Activated naive CD8-positive, alpha-beta T cell treated with anti-CD3 and anti-CD28 coated beads, Interleukin-2, amount 10 ng/mL, durations not matched to agents 7 days and 5 days (primary cell): ENCODE results near the gene EIF3L. TPM values are rescaled to one million over a fixed set of nuclear protein-coding genes. Genes with fewer than 3 reads are reported as not detected.

ENCODE experiments used
- ATAC-seq: fragments of 150-1000 bp; cut with Tn5 transposase; one replicate; pipeline ENCODE4 v1.10.0; 2021; ENCODE audit warnings: low read depth, moderate library complexity
- POLR2A ChIA-PET: fragments of 350-600 bp; sonication (Branson Sonifier 250); formaldehyde crosslinking; loops from one replicate; lab custom pipeline; 2021; ENCODE audit warnings: antibody characterized with exemption; lab: Charles Lee
- DNase-seq: peaks from one replicate; pipeline ENCODE4 v3.0.0; 2021
- H3K27ac Mint-ChIP-seq: one replicate; pipeline ENCODE4 v1.8.0; 2022; ENCODE audit warnings: mild to moderate bottlenecking, mixed read lengths
- H3K27me3 Mint-ChIP-seq: one replicate; pipeline ENCODE4 v1.8.0; 2022; ENCODE audit warnings: mild to moderate bottlenecking, moderate library complexity, mixed read lengths
- H3K36me3 Mint-ChIP-seq: one replicate; pipeline ENCODE4 v1.8.0; 2021; ENCODE audit warnings: mild to moderate bottlenecking, mixed read lengths
- H3K4me1 Mint-ChIP-seq: one replicate; pipeline ENCODE4 v1.8.0; 2021; ENCODE audit warnings: mixed read lengths
- H3K4me3 Mint-ChIP-seq: one replicate; pipeline ENCODE4 v1.8.0; 2022; ENCODE audit warnings: mild to moderate bottlenecking, moderate library complexity, mixed read lengths
- H3K9me3 Mint-ChIP-seq: one replicate; pipeline ENCODE4 v1.8.0; 2021; ENCODE audit warnings: mixed read lengths
- total RNA-seq, 2 experiments: library from RNA; stranded (reverse); gene quantifications; one replicate each; pipeline ENCODE4 v1.2.3, GENCODE V29; 2021

Gene EIF3L
- total RNA-seq, 2 experiments from 2014 or later, result 328 to 368 TPM

GRCh38 chr22:37887584-37888378, 38.6 kb downstream of the EIF3L start:
- H3K27me3 Mint-ChIP-seq, result no peaks in the 10 kb centered on the region
- peaks cover 26% of the 10 kb centered on the region for H3K36me3 Mint-ChIP-seq
- peaks cover 13% of the 10 kb centered on the region for H3K4me1 Mint-ChIP-seq
- H3K27ac Mint-ChIP-seq, result peak overlapping the region; percentile 24
- H3K4me3 Mint-ChIP-seq, result no peak overlapping the region
- no peak for ATAC-seq
- no peaks in the 10 kb centered on the region for H3K9me3 Mint-ChIP-seq
- POLR2A ChIA-PET, result interaction anchor here (2.3 kb wide), 1 partner anchor 8 kb away, joined by 9 read pairs; no protein-coding TSS in a partner anchor
- no peak for DNase-seq

GRCh38 chr22:37891926-37892325, 42.7 kb downstream of the EIF3L start:
- ATAC-seq (no peak), DNase-seq (no peak)
- H3K4me1 Mint-ChIP-seq, result peaks cover 22% of the 10 kb centered on the region
- H3K27me3 Mint-ChIP-seq, result no peaks in the 10 kb centered on the region
- POLR2A ChIA-PET, result no interaction called here
- H3K27ac Mint-ChIP-seq, result peak overlapping the region; percentile 14
- no peak overlapping the region for H3K4me3 Mint-ChIP-seq
- H3K9me3 Mint-ChIP-seq, result no peaks in the 10 kb centered on the region
- H3K36me3 Mint-ChIP-seq, result peaks cover 20% of the 10 kb centered on the region

GRCh38 chr22:37892566-37893335, 43.5 kb downstream of the EIF3L start:
- no peak for ATAC-seq

GRCh38 chr22:37893583-37893983, 44.4 kb downstream of the EIF3L start:
- POLR2A ChIA-PET, result no interaction called here
- ATAC-seq (no peak), DNase-seq (no peak)
- Mint-ChIP-seq H3K27ac (peak overlapping the region; percentile 15), H3K36me3 (peaks cover 11% of the 10 kb centered on the region), H3K27me3 (no peaks in the 10 kb centered on the region), H3K4me3 (no peak overlapping the region), H3K9me3 (no peaks in the 10 kb centered on the region), H3K4me1 (peaks cover 22% of the 10 kb centered on the region)

More at GRCh38 chr22:37892566-37893335, 43.5 kb downstream of the EIF3L start:
- Mint-ChIP-seq H3K9me3 (no peaks in the 10 kb centered on the region), H3K4me3 (no peak overlapping the region), H3K4me1 (peaks cover 26% of the 10 kb centered on the region), H3K27ac (peak overlapping the region; percentile 25), H3K36me3 (peaks cover 18% of the 10 kb centered on the region), H3K27me3 (no peaks in the 10 kb centered on the region)
- POLR2A ChIA-PET, result no interaction called here
- DNase-seq, result no peak

- peaks cover 5% of the 10 kb centered on the region for H3K36me3 Mint-ChIP-seq
- H3K4me1 Mint-ChIP-seq, result peaks cover 22% of the 10 kb centered on the region
- DNase-seq (no peak), ATAC-seq (no peak)
- POLR2A ChIA-PET, result interaction anchor here (1.4 to 3.4 kb wide), 5 partner anchors 8 to 58 kb away, joined by 6 to 45 read pairs (median 9); partner anchors contain the start of genes ANKRD54, C22orf23, MICALL1 and POLR2F
- H3K27me3 Mint-ChIP-seq, result no peaks in the 10 kb centered on the region
- H3K4me3 Mint-ChIP-seq, result no peak overlapping the region
- H3K9me3 Mint-ChIP-seq, result no peaks in the 10 kb centered on the region
- H3K27ac Mint-ChIP-seq, result peak overlapping the region; percentile 83
Measured at GRCh38 chr22:37894939-37895670, 45.9 kb downstream of the EIF3L start.

GRCh38 chr22:37896181-37896592, 47.0 kb downstream of the EIF3L start:
- Mint-ChIP-seq H3K36me3 (peaks cover 3% of the 10 kb centered on the region), H3K27me3 (no peaks in the 10 kb centered on the region), H3K4me3 (peak overlapping the region; percentile 75)

GRCh38 chr22:37896939-37897338, 47.7 kb downstream of the EIF3L start:
- H3K4me3 Mint-ChIP-seq, result no peak overlapping the region
- no peaks in the 10 kb centered on the region for H3K27me3 Mint-ChIP-seq
- H3K9me3 Mint-ChIP-seq, result no peaks in the 10 kb centered on the region
- peak overlapping the region; percentile 95 for H3K27ac Mint-ChIP-seq
- DNase-seq (no peak), ATAC-seq (no peak)
- POLR2A ChIA-PET, result interaction anchor here (0.8 to 3.4 kb wide), 7 partner anchors 9 to 92 kb away, joined by 3 to 45 read pairs (median 6); partner anchors contain the start of genes ANKRD54, C22orf23, MICALL1 and POLR2F
- peaks cover under 1% of the 10 kb centered on the region for H3K36me3 Mint-ChIP-seq
- H3K4me1 Mint-ChIP-seq, result peaks cover 27% of the 10 kb centered on the region

More at GRCh38 chr22:37896181-37896592, 47.0 kb downstream of the EIF3L start:
- DNase-seq (peak; percentile 55), ATAC-seq (peak; percentile 99)
- H3K4me1 Mint-ChIP-seq, result peaks cover 25% of the 10 kb centered on the region
- H3K27ac Mint-ChIP-seq, result peak overlapping the region; percentile 95
- no peaks in the 10 kb centered on the region for H3K9me3 Mint-ChIP-seq
- POLR2A ChIA-PET, result interaction anchor here (0.6 to 3.4 kb wide), 11 partner anchors 9 to 305 kb away, joined by 3 to 45 read pairs (median 4); partner anchors contain the start of genes ANKRD54, C22orf23, MAFF and MICALL1

- Mint-ChIP-seq H3K4me3 (no peak overlapping the region), H3K27me3 (no peaks in the 10 kb centered on the region), H3K4me1 (peaks cover 27% of the 10 kb centered on the region), H3K9me3 (no peaks in the 10 kb centered on the region), H3K27ac (peak overlapping the region; percentile 76), H3K36me3 (no peaks in the 10 kb centered on the region)
- ATAC-seq, result no peak
- POLR2A ChIA-PET, result interaction anchor here (0.6 to 3.4 kb wide), 6 partner anchors 8 to 735 kb away, joined by 3 to 45 read pairs (median 4); partner anchors contain the start of genes ANKRD54, C22orf23, MICALL1 and PLA2G6
- no peak for DNase-seq
Measured at GRCh38 chr22:37897807-37898206, 48.6 kb downstream of the EIF3L start.

- Mint-ChIP-seq H3K4me1 (peaks cover 27% of the 10 kb centered on the region), H3K4me3 (no peak overlapping the region), H3K9me3 (no peaks in the 10 kb centered on the region), H3K27ac (peak overlapping the region; percentile 76), H3K27me3 (no peaks in the 10 kb centered on the region), H3K36me3 (no peaks in the 10 kb centered on the region)
- POLR2A ChIA-PET, result interaction anchor here (0.6 to 3.4 kb wide), 2 partner anchors 7 to 37 kb away, joined by 3 to 45 read pairs; partner anchors contain the start of gene MICALL1
- ATAC-seq, result no peak
- DNase-seq, result no peak
Measured at GRCh38 chr22:37898441-37899181, 49.4 kb downstream of the EIF3L start.

- DNase-seq (no peak), ATAC-seq (no peak)
- Mint-ChIP-seq H3K4me3 (peak overlapping the region; percentile 79), H3K27ac (peak overlapping the region; percentile 87), H3K36me3 (no peaks in the 10 kb centered on the region), H3K4me1 (peaks cover 26% of the 10 kb centered on the region), H3K9me3 (no peaks in the 10 kb centered on the region), H3K27me3 (no peaks in the 10 kb centered on the region)
- POLR2A ChIA-PET, result interaction anchor here (0.6 to 3.1 kb wide), 8 partner anchors 8 to 229 kb away, joined by 3 to 45 read pairs (median 6); no protein-coding TSS in a partner anchor
Measured at GRCh38 chr22:37904572-37905533, 55.6 kb downstream of the EIF3L start.
